Cerebellar cortex (tissue), 1 donor: Measurements from ENCODE around the gene RHOJ.
"Not testable (repeated sequence)": the region's sequence is repeated elsewhere in the genome, so short reads cannot be mapped to it uniquely, and the experiment has no call there.

ENCODE experiments used
- DNase-seq: peaks from one replicate; pipeline ENCODE4 v3.0.0-alpha.2; 2015; ENCODE audit warnings: low spot score

The RHOJ gene

DNA sequence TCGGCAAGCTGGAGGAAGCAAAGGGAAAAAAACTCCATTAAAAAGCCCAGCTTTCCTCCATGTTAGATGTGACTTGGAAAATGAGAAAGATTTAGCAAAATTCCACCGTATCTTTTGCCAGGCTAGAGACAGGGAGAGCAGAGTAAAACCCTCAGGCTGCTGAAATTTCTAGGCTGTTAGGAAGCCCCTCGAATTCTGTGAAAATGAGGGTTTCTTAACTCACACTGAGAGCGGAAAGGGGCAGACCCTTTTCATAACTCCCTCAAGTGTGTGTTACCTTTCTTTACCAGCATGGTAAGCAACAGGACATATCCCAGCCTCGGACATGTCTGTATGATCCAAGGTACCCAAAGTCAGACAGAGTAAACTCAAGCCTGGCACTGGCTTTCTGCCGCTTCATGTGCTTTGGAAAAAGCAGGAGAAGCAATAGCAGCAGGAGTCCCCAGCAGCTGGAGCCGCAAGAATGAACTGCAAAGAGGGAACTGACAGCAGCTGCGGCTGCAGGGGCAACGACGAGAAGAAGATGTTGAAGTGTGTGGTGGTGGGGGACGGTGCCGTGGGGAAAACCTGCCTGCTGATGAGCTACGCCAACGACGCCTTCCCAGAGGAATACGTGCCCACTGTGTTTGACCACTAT lies at the start of gene RHOJ:
Gene RHOJ, plus strand, starts transcription at position 37 of the 637 bp plus-strand sequence. Its CDS starts 427 bp downstream, at position 464.
- DNase-seq: no peak

DNA sequence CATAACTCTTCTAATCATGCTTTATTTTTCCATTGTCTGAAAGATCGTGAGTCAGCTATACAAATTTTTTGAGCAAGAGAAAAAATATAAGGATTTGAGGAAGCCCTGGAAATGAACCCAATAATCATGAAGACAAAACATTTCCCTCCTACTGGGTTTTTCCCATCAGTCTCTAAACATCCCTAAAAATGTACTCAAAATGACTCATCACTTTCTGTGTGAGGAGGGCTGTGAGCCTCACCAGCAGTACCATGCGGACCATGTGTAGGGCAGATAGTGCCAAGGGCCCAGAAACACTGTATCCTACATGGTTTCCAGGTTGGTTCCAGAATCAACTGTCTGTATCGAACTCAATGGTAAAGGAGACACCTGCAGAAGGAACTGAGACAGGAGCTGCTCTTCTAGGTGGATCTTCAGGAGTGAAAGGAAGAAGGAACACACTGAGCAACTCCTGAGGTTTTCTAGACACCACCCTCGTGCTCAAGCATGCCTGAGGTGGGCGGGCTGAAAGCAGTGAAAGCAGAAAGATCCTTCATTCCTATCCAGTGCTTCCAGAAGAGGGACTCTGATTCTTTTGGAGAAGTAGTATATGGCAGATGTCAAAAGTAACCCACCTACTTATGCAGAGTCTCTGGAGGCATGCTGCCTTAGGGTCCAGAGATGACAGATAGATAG lies 48.6 kb upstream of the RHOJ start:
- DNase-seq: no peak

DNA sequence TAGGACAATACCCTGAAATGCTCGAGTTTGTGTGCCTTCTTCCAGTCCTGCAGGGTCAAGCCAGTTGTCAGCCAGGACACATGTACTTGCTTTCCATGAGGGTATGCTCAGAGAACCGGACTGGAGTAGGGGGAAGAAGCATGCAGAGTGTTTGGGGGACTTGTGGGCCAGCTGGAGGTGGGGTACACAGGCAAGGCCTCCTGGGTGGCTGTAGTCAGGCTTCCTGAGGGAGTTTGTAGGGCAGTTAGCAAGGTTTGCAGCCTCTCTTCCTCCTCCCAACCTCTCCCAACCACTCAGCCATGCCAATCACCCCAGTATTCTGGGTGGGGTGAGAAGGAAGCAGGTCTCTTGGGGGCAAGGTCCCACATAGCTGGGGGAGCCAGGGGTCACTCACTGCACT lies 47.0 kb upstream of the RHOJ start:
- DNase-seq: no peak

DNA sequence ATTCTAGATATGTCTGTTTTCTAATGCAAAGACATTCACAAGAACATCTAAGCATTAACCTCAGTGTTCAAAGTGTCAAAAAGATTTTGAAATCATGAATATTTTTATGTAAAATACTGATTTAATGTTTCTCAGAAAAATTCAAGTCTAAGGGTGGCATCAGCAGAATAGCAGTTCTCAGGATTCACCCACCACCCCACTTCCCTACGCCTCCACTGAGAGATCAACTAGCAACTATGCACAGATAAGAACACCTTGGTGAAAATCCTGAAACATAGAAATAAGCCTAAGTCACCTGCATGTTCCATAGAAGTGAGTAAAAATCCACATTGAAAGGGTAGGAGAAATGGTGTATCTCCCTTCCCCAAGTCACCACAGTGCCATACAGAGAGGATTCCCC lies 40.9 kb upstream of the RHOJ start:
- DNase-seq: no peak

DNA sequence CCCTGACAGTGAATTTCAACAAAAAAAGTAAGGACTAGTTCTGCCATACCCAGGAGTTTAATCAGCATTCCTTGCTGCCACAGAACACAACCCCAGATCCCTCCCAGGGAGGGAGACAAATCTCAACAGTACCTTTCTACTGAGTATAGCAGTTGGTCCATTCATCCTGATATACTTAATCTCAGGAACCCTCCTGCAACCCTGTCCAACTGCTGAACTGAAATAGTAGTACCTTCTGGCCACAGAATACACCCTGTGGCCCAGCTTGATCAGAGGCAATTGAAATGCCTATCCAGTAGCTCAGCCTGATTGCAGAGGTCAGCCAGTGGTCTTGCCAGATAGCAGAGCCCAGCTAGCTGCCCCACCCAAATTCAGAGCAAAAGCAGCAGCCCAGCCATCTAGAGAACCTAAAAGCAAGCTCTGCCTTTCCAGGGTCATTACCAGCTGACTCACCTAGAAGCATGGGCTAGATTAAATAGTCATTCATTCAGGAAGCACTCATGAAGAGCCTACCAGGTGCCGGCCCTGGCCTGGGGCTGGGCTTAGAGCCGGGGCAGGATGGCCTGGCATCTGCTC lies 40.0 kb upstream of the RHOJ start:
- no peak for DNase-seq

DNA sequence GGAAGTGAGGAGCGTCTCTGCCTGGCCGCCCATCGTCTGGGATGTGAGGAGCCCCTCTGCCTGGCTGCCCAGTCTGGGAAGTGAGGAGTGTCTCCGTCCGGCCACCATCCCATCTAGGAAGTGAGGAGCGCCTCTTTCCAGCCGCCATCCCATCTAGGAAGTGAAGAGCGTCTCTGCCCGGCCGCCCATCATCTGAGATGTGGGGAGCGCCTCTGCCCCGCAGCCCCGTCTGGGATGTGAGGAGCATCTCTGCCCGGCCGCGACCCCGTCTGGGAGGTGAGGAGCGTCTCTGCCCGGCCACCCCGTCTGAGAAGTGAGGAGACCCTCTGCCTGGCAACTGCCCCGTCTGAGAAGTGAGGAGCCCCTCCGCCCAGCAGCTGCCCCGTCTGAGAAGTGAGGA lies 39.0 kb upstream of the RHOJ start:
- not testable (repeated sequence) for DNase-seq

DNA sequence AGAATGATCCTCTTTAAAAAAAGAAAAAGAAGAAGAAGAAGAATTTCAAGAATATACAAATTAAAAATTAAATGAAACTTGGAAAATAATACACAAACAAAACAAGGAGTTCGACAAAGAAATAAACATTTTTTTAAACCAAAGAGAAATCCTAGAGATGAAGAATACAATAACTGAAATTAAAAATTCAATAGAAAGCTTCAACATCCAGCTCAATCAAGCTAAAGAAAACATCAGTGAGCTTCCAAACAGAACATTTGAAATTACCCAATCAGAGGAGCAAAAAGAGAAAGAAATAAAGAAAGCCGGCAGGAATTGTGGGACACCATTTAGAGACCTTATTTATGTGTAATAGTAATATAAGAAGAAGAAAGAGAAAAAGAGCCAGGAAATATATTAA lies 37.2 kb upstream of the RHOJ start:
- DNase-seq: no peak

DNA sequence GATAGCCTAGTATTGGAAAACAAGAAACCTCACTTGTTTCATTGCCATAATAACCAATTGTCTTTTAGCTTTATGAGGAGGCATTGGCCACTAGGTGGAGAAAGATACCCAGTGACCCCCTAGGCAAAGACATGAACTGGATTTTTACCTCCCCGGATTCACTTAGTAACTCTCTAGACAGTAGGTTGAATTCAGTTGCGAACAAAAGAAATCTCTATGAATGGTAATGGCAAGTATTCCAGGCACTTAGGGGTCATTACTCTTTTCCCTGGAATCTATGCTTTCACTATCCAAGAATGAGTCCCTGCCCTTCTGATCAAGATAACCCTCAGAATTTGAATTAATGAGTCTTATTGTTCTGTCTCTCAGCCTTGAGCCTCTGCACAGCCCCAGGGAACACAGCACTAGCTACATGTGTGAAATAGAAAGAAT lies 29.5 kb upstream of the RHOJ start:
- DNase-seq: peak; percentile 61

DNA sequence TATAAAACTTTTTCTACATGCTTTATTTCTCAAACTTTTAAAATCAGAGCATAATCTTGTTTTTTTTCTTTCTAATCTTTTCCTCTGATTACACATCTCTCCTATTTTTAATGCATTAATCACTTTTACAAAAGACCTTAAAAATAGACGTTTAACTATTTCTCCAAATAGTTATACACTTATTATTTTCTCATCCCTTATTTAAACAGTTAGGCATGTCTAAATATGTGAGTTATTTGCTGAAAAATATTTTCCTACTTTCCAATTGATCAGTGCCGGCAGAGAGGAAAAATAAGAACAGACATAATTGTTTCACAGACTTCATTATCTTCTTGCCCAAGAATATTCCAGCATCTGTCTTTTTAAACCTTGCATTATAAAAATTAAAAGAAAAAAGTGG lies 28.7 kb upstream of the RHOJ start:
- DNase-seq: no peak

DNA sequence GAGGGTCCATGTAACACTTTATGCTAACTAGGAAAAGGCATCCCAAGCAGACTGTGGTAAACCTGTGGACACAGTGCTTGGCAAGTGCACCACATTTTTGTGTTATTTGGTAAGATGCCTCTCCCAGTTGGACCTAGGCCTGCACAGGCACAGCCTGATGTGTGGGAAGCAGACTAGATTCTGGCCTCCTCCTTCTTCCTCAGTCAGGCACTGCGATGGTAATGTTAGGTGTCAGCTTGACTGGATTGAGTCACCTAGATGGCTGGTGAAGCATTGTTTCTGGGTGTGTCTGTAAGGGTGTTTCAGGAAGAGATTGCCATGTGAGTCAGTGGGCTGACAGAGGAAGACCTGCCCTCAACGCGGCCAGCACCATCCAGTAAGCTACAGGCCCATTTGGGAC lies 25.3 kb upstream of the RHOJ start:
- no peak for DNase-seq

DNA sequence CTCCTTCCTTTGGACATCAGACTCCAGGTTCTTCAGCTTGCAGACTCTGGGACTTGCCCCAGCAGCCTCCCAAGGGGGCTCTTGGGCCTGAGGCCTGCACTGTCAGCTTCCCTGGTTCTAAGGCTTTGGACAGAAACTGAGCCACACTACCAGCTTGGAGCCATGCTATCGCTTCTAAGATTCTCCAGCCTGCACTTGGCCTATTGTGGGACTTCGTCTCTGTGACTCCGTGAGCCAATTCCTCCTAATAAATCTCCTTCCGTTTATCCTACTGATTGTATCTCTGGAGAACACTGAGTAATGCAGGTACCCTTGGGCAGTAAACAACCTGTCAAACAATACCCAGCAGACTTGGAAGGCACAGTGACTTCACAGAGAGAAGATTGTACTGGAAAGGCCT lies 24.9 kb upstream of the RHOJ start:
- no peak for DNase-seq

DNA sequence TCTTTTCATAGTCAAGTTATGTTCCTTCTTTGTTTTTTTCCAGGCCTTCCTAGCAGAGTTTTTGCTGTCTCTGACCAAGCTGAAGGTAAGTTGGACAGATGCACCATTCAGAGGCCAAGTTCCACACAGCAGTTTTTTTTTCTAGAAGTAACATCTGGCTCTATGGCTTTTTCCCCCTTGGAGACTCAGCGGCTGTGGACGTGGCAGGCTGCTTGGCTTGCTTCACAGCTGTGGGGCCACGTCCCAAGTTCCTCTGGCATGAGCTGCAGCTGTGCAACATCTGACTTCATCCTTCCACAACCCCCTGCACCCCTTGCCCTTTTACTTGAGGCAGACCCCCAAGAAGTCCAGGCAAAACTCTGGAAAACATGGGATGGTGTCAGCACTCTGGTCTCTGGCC lies 24.2 kb upstream of the RHOJ start:
- no peak for DNase-seq

DNA sequence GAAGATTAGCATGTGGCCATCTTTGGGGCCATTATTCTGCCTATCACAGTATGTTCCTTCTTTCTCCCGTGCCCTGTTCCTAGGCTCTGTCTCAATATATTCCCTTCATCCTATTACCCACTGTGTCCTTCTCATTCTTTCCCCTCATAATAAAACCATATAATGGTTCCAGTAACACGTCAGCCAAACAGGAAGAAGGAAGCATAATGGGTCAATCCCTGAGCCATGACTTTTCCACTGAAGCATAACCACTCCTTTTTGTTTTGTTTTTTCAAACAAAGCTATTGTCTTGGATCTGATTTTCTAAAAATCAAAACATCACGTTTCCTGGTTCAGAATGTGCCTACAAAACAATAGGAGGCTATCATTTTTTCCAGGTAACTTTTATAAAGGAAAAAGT lies 21.3 kb upstream of the RHOJ start:
- no peak for DNase-seq

DNA sequence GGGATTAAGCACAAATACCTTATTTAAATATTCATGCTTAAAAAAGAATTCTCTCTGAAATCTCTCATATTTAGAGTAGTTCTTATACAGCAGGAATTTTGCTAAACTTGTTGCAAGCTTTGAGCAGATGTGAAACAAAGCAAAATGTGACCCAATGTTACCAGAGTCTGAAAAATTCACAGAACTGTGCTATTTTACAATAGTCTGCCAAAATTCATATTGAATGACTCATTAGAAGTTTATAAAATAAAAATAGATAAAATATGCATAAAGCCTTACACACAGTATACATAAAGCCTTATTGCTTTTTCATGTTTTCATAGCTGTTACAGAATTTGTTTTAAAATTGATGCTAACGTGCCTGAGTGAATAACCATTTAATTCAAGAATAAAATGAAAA lies 17.8 kb upstream of the RHOJ start:
- DNase-seq: no peak

DNA sequence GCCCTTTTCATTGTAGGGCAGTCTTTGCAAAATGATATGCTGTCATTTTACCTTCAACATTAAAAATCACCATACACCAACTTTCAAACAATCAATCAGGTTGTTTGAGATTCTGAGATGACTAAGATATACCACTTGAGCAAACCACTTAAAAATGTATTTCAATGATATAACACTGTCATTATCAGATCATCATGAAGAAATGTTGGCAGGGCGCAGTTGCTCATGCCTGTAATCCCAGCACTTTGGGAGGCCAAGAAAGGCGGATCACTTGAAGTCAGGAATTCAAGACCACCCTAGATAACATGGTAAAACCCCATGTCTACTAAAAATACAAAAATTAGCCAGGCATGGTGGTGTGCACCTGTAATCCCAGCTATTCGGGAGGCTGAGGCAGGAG lies 13.0 kb upstream of the RHOJ start:
- DNase-seq: no peak

DNA sequence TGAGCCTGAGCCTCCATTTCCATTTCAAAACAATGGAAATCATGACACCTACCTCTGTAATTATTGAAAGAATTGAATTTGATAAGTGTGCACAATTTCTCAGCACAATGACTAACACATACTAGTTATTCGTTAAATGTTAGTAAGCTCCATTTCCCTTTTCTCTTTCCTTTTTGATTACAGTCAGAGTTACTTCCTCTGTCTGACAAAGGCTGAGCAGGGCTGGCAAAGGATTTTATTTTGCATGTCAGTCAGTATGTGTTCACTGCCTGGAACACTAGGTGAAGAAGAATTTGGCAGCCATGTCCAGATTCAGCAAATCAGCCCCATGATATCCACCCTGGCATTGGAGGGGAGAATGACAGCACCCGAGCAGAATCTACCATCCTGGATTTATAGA lies 12.2 kb upstream of the RHOJ start:
- no peak for DNase-seq

DNA sequence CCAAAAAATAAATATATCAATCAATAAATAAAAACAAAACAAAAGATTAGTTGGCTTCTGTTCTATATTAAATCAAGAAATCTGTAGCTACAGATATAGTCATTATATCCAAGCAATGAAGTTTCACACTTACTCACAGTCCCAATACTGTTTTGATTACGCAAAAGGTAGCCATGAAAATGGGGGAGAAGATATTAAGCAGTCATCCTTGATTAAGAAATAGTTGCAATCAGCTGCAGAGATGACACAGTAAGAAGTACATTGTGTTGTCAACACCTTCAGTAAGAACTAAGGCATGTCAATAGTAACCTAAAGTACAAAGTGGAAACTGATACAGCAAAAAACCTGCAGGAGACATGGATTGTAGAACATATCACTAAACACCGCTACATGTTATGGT lies 11.0 kb upstream of the RHOJ start:
- DNase-seq: no peak

DNA sequence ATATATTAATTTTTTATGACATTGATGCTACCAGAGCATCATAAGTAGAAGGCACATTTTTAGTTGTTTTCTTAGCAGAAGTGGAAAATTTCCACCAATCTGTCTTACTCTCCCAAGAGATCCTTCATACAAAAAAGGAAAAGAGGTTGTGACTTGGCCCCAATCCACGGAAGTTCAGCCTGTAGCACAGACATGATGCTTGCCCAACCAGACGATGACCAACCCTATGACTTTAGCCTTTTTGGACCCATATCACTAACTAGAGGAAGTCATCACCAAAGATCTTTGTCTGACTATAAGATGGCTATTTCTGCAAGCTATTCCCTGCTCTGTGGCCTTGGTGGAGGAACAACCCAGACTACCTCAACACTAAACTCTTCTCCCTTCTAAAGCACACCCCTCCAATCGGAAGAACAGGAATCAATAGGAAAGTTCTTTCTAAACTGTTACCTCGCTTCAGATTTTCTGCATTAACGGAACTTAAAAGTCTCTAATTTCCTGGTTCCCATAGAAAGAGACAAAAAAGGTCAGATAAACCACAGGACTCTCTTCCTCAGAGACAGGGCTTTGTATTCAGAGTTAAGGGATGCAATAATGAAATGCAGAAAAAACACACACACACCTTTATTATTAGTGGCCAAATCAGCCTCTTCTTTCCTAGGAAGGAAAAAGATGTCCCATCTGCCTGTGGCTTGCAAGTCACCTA lies 4.1 kb upstream of the RHOJ start:
- DNase-seq: no peak

DNA sequence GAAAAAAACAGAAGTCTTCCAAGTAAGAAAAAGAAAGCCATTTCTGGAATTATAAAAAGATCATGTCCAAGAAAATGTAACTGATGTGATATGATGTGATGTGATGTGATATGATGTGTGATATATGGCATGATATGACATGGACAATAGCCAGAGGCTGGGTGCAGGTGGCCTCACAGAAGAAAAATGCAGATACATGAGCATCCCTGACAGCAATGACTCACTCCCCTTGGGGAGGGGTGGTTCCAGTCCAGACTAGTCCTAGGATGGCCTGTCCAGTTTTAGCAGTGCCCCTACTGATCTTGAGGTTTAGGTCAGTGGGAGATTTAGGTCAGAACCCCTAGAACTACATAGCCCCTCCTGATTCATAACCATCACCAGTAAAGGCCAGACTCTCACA lies 3.5 kb upstream of the RHOJ start:
- DNase-seq: no peak

DNA sequence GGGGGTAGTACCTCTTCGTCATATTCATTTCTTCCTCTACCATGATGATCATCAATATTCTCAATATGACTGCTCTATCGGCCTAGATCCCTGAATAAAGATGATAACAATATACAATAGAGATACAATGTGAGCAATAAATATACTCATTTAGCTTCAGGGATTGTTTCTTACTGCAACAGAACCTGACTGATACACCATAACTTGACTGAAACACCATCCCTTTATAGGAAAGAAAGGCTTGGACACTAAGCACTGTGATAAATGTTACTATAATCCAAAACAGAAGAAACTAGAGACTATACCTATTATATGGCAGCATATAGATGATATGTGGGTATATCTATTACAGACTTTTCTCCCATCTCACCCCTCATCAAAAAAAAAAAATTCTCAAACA lies 1.2 kb upstream of the RHOJ start:
- no peak for DNase-seq

DNA sequence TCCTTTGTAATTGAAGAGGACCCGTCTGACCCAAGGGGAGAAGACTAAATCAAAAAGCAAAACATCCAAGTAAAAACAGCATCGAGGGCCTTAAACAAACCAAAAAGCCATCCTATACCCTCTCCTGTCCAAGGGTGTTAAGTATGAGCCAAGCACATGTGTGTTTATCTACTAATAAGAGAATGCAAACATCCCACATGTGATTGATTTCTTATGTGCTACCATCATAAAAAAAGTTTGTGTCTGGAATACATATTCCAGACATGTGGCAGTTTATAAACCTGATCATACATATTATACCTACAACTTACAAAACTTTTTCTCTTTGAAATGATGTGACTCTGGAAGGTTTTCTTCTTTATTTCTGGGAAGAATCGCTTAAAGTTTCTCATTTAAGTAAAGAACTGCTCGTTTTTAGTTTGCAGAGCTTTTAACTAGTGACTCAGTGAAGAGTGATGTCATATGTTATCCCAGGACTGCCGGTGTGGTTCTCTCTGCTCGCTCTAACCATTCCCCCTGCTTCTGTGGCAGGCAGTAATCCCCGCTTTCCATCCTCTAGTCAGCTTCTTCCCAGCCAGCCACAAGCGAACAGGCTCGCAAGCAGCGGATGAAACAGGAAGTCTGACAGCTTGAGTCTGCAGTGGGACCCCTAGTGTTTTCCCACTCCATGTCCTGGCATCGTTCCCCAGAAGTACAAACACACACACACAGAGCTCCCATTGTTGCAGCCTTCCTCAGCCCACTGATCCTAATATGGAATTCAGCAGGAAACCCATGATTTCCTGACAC lies 431 bp upstream of the RHOJ start:
- peak; percentile 61 for DNase-seq

DNA sequence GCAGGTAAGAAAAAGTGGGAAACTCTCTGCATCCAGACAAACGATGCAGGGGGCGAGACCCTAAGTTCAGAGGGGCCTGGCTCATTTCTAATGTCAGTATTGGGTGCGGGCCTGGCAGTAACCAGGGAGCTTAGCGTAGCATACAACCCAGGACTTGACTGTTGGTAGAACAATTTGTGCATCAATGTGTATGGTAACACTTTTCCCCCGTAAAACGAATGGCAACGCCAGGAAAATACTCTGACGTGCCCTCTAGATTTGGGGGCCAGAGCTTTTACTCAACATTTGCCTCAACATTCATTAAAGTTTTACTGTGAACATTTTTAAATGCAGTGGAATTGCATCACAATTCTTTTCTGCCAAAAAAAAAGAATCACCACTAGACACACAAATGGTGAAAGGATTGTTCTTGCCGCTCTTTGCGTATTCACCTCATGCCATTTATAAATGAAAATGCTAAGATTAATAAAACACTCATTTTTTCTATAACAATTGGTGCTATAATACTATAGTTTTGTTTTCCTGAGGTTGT lies 867 bp downstream of the RHOJ start:
- no peak for DNase-seq
